8988T (cell line): ENCODE data around the gene EPGN.
A peak's percentile ranks its signal among the peaks of the same experiment; 100 is the strongest.

Experiments used
- DNase-seq: peaks from one replicate; pipeline ENCODE4 v3.0.0; 2011

Gene EPGN

GRCh38 chr4:74344031-74344430, 35.8 kb downstream of the EPGN start:
- DNase-seq = no peak

- no peak for DNase-seq
These were observed 45.6 kb downstream of the EPGN start for GRCh38 chr4:74353858-74354257.

- DNase-seq = no peak
These were observed 49.7 kb downstream of the EPGN start for GRCh38 chr4:74357965-74358364.

GRCh38 chr4:74361671-74362070, 53.4 kb downstream of the EPGN start:
- DNase-seq = no peak

- no peak for DNase-seq
These were observed 54.1 kb downstream of the EPGN start for GRCh38 chr4:74362347-74362746.

GRCh38 chr4:74364256-74364651, 56.0 kb downstream of the EPGN start:
- DNase-seq = no peak

- peak; percentile 9 for DNase-seq
These were observed 56.6 kb downstream of the EPGN start, which contains the start of gene EREG for GRCh38 chr4:74364652-74365491. Gene EREG (plus strand): TSS chr4:74365145. CDS start chr4:74365309, 164 bp downstream.

- DNase-seq = no peak
These were observed 57.5 kb downstream of the EPGN start for GRCh38 chr4:74365761-74366160.
